Mesenchymal stem cell (in vitro differentiated cells and primary cell): ENCODE results near the gene SIGLEC15.

Experiments used
- DNase-seq: peaks from one replicate; pipeline ENCODE4 v3.0.0-alpha.2; 2013
- H2AFZ ChIP-seq: one replicate; pipeline ENCODE4 v1.6.1; 2013; ENCODE audit warnings: low read depth, mild to moderate bottlenecking, control low read depth, inconsistent platforms, low read length, moderate library complexity
- H2AK5ac ChIP-seq: 2 replicates; pipeline ENCODE4 v1.6.1; 2013; ENCODE audit warnings: low read length, moderate library complexity, mild to moderate bottlenecking, inconsistent platforms; ENCODE audit not compliant: severe bottlenecking
- H2BK120ac ChIP-seq: one replicate; pipeline ENCODE4 v1.6.1; 2013; ENCODE audit warnings: low read depth, mild to moderate bottlenecking, inconsistent platforms, low read length, moderate library complexity
- H2BK12ac ChIP-seq, 2 experiments: one replicate each; pipeline ENCODE4 v1.6.1; 2013; ENCODE audit warnings: inconsistent platforms in 2 of 2, low read length in 2 of 2, mild to moderate bottlenecking in 2 of 2, moderate library complexity in 2 of 2, control low read depth in 1 of 2
- H2BK15ac ChIP-seq: one replicate; pipeline ENCODE4 v1.6.1; 2013; ENCODE audit warnings: mild to moderate bottlenecking, low read depth, inconsistent platforms; ENCODE audit not compliant: poor library complexity, severe bottlenecking
- H2BK5ac ChIP-seq: 2 replicates; pipeline ENCODE4 v1.6.1; 2013; ENCODE audit warnings: low read depth, mild to moderate bottlenecking, low read length, control low read depth, inconsistent platforms; ENCODE audit not compliant: poor library complexity, severe bottlenecking
- H3K14ac ChIP-seq, 2 experiments: one replicate each; pipeline ENCODE4 v1.6.1; 2013; ENCODE audit warnings: inconsistent platforms in 2 of 2, low read length in 2 of 2, control low read depth in 1 of 2, mild to moderate bottlenecking in 1 of 2, moderate library complexity in 1 of 2
- H3K18ac ChIP-seq, 2 experiments: one replicate each; pipeline ENCODE4 v1.6.1; 2013; ENCODE audit warnings: inconsistent platforms in 2 of 2, low read length in 2 of 2, control low read depth in 1 of 2, low read depth in 1 of 2, mild to moderate bottlenecking in 1 of 2
- H3K23ac ChIP-seq, 2 experiments: one replicate each; pipeline ENCODE4 v1.6.1; 2013; ENCODE audit warnings: inconsistent platforms in 2 of 2, low read length in 2 of 2, mild to moderate bottlenecking in 2 of 2, moderate library complexity in 2 of 2, control low read depth in 1 of 2
- H3K27ac ChIP-seq: 2 replicates; pipeline ENCODE4 v1.5.1; 2013; ENCODE audit warnings: mild to moderate bottlenecking, moderate library complexity, low read length, control low read depth, inconsistent platforms; ENCODE audit not compliant: poor library complexity, severe bottlenecking
- H3K27me3 ChIP-seq, 2 experiments: 2 replicates each; pipeline versions ENCODE4 v1.6.1 to v1.7.0; 2013; ENCODE audit warnings: low read length in 2 of 2, mild to moderate bottlenecking in 2 of 2, moderate library complexity in 2 of 2, control low read depth in 1 of 2, inconsistent platforms in 1 of 2; ENCODE audit not compliant: control insufficient read depth in 1 of 2, insufficient read depth in 1 of 2
- H3K36me3 ChIP-seq, 2 experiments: 2 replicates each; pipeline versions ENCODE4 v1.6.1 to v1.7.0; 2013; ENCODE audit warnings: low read length in 2 of 2, control low read depth in 1 of 2, inconsistent platforms in 1 of 2, low read depth in 1 of 2, mild to moderate bottlenecking in 1 of 2; ENCODE audit not compliant: insufficient read depth in 2 of 2, control insufficient read depth in 1 of 2
- H3K4ac ChIP-seq, 2 experiments: one replicate each; pipeline ENCODE4 v1.6.1; 2013; ENCODE audit warnings: inconsistent platforms in 2 of 2, low read length in 2 of 2, mild to moderate bottlenecking in 2 of 2, moderate library complexity in 2 of 2, control low read depth in 1 of 2, low read depth in 1 of 2
- H3K4me1 ChIP-seq: 2 replicates; pipeline ENCODE4 v1.6.1; 2013; ENCODE audit warnings: low read depth, low read length, control low read depth; ENCODE audit not compliant: control insufficient read depth, insufficient read depth
- H3K4me2 ChIP-seq: 2 replicates; pipeline ENCODE4 v1.6.1; 2013; ENCODE audit warnings: low read length, mild to moderate bottlenecking, inconsistent platforms; ENCODE audit not compliant: poor library complexity, severe bottlenecking
- H3K4me3 ChIP-seq, 2 experiments: 2 replicates each; pipeline versions ENCODE4 v1.5.1 to v1.7.0; 2013; ENCODE audit warnings: low read length in 2 of 2, mild to moderate bottlenecking in 2 of 2, control low read depth in 1 of 2, low read depth in 1 of 2; ENCODE audit not compliant: insufficient read depth in 1 of 2
- H3K79me1 ChIP-seq: replicated peaks from 2 replicates; pipeline ENCODE4 v1.6.1; 2013; ENCODE audit warnings: mild to moderate bottlenecking, control low read depth, low read length, inconsistent platforms; ENCODE audit not compliant: poor library complexity, severe bottlenecking
- H3K9ac ChIP-seq: 2 replicates; pipeline ENCODE4 v1.7.0; 2013; ENCODE audit warnings: mild to moderate bottlenecking, low read length, moderate library complexity
- H3K9me3 ChIP-seq: 2 replicates; pipeline ENCODE4 v1.7.0; 2013; ENCODE audit warnings: mild to moderate bottlenecking, low read length; ENCODE audit not compliant: control insufficient read depth
- H4K8ac ChIP-seq: one replicate; pipeline ENCODE4 v1.6.1; 2013; ENCODE audit warnings: inconsistent platforms, mild to moderate bottlenecking, low read length, moderate library complexity
- H4K91ac ChIP-seq: one replicate; pipeline ENCODE4 v1.6.1; 2013; ENCODE audit warnings: mild to moderate bottlenecking, low read length, inconsistent platforms
- WGBS: methylation state at CpG from one replicate; pipeline ENCODE4 v1.1.7; 2013; ENCODE audit warnings: mixed read lengths; 5-methylcytosine and 5-hydroxymethylcytosine counted together

The SIGLEC15 gene

GRCh38 chr18:45837283-45838070, 12.0 kb downstream of the SIGLEC15 start:
- DNase-seq, result peak; percentile 67
- Histone ChIP-seq H2BK5ac (no peak overlapping the region), H3K9ac (peak overlapping the region; percentile 59), H3K4me3 (peak overlapping the region; percentile 41 to 44), H3K18ac (peak overlapping the region; percentile 87 to 97), H3K4me1 (peaks cover 43% of the 10 kb centered on the region), H4K8ac (peak overlapping the region; percentile 89), H3K36me3 (peaks cover 3 to 35% of the 10 kb centered on the region in 2 experiments), H3K23ac (no peak overlapping the region), H4K91ac (peak overlapping the region; percentile 93), H3K27me3 (no peaks in the 10 kb centered on the region), H2AK5ac (no peak overlapping the region), H2AFZ (no peak overlapping the region), H3K9me3 (no peaks in the 10 kb centered on the region), H3K4ac (peak overlapping the region; percentile 46 to 81), H3K79me1 (peaks cover 14% of the 10 kb centered on the region), H3K27ac (no peak overlapping the region), H3K14ac (peak overlapping the region in 1 of 2 experiments; percentile 92), H2BK12ac (peak overlapping the region; percentile 11 to 100), H2BK120ac (peak overlapping the region; percentile 94), H3K4me2 (peak overlapping the region; percentile 59), H2BK15ac (peak overlapping the region; percentile 65)
- whole genome bisulfite sequencing, result 5% methylated on average over 44 of the region's 84 CpGs

GRCh38 chr18:45838302-45839070, 13.0 kb downstream of the SIGLEC15 start:
- WGBS, result 92% methylated on average over 52 of the region's 53 CpGs
- peak overlapping the region; percentile 19 for H4K91ac ChIP-seq
- H2BK5ac ChIP-seq, result no peak overlapping the region
- peak overlapping the region; percentile 14 to 42 for H3K4me3 ChIP-seq
- H3K79me1 ChIP-seq, result peaks cover 14% of the 10 kb centered on the region
- peak overlapping the region in 1 of 2 experiments; percentile 97 for H3K18ac ChIP-seq
- no peak overlapping the region for H3K27ac ChIP-seq
- H3K4ac ChIP-seq, result peak overlapping the region in 1 of 2 experiments; percentile 81
- peak overlapping the region in 1 of 2 experiments; percentile 100 for H2BK12ac ChIP-seq
- H3K9ac ChIP-seq, result peak overlapping the region; percentile 59
- peak overlapping the region; percentile 89 for H4K8ac ChIP-seq
- peaks cover 3 to 43% of the 10 kb centered on the region in 2 experiments for H3K36me3 ChIP-seq
- no peaks in the 10 kb centered on the region for H3K9me3 ChIP-seq
- no peak overlapping the region for H3K4me2 ChIP-seq
- no peak overlapping the region for H2AFZ ChIP-seq
- peak overlapping the region; percentile 33 for H2AK5ac ChIP-seq
- H3K4me1 ChIP-seq, result peaks cover 39% of the 10 kb centered on the region
- no peaks in the 10 kb centered on the region for H3K27me3 ChIP-seq
- DNase-seq, result no peak
- H3K23ac ChIP-seq, result no peak overlapping the region
- peak overlapping the region in 1 of 2 experiments; percentile 61 for H3K14ac ChIP-seq
- H2BK120ac ChIP-seq, result no peak overlapping the region
- peak overlapping the region; percentile 30 for H2BK15ac ChIP-seq

GRCh38 chr18:45839414-45840395, 14.2 kb downstream of the SIGLEC15 start:
- Histone ChIP-seq H2AK5ac (peak overlapping the region; percentile 10), H3K4ac (no peak overlapping the region), H2BK12ac (peak overlapping the region; percentile 46 to 60), H3K27ac (no peak overlapping the region), H3K23ac (no peak overlapping the region), H3K18ac (peak overlapping the region; percentile 25 to 38), H3K4me3 (peak overlapping the region in 1 of 2 experiments; percentile 39), H3K4me2 (no peak overlapping the region), H4K91ac (peak overlapping the region; percentile 57), H3K36me3 (peaks cover 3 to 40% of the 10 kb centered on the region in 2 experiments), H3K79me1 (peaks cover 14% of the 10 kb centered on the region), H3K14ac (no peak overlapping the region), H3K27me3 (no peaks in the 10 kb centered on the region), H2BK5ac (no peak overlapping the region), H3K9ac (peak overlapping the region; percentile 54), H4K8ac (no peak overlapping the region), H2AFZ (no peak overlapping the region), H2BK120ac (no peak overlapping the region), H3K4me1 (peaks cover 35% of the 10 kb centered on the region), H3K9me3 (no peaks in the 10 kb centered on the region), H2BK15ac (peak overlapping the region; percentile 78)
- peak; percentile 71 for DNase-seq
- 84% methylated on average over 12 of the region's 13 CpGs for WGBS
